ENCODE results near the gene ACTL6A.
"Not testable (repeated sequence)": the region's sequence is repeated elsewhere in the genome, so short reads cannot be mapped to it uniquely, and the experiment has no call there.

Gene ACTL6A

DNA sequence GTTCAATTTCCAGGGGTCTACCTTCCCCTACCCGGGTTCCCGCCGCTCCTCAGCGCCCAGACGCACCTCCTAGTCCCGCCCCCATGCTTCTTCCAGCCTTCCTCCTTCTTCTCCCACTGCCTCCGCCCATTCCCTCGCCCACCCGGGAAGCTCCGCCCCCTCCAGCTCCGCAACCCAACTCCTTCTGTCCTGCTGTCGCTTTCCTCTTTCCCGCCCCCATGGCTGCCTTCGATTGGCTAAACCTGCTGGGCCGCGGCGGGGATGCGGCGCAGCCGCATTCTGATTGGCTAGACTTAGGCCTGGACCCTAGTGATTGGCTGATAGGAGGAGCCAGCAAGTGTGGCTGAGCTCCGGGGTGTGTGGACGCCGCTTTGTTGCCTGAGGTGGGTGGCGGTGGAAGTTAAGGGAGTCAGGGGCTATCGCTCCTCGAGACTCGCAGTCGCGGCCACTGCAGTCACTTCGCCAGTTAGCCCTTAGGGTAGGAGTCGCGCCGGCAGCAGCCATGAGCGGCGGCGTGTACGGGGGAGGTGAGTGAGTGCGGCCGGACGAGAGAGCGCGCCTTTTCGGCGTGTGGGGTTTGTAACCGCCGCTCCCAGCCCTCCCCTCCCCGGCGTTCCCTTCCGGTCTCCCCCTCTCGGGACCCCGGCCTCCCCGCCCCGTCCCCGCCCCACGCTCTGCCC is at the start of gene ACTL6A:
Gene ACTL6A, plus strand, starts transcription at position 336 of the 680 bp plus-strand sequence. Its CDS starts 167 bp downstream, at position 503.
- DNase-seq: peak; percentile 100

DNA sequence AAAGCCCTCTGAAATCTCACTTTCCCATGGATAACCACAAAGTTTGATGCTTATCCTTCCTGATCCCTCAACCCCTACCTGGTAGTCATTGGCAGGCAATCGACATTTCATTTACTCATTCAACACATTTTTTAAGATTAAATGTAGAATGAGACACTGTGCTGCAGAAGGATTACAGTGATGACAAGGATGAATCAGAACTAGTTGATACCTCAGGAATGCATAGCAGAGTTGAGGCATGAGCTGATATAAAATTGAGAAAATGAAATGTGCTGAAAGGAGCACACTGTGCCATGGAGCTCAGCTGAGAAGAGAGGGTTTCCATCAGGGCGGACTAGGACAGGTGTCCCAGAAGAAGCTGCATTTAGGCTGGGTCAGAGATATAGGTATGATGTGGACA is 48.9 kb upstream of the ACTL6A start:
- DNase-seq: no peak

DNA sequence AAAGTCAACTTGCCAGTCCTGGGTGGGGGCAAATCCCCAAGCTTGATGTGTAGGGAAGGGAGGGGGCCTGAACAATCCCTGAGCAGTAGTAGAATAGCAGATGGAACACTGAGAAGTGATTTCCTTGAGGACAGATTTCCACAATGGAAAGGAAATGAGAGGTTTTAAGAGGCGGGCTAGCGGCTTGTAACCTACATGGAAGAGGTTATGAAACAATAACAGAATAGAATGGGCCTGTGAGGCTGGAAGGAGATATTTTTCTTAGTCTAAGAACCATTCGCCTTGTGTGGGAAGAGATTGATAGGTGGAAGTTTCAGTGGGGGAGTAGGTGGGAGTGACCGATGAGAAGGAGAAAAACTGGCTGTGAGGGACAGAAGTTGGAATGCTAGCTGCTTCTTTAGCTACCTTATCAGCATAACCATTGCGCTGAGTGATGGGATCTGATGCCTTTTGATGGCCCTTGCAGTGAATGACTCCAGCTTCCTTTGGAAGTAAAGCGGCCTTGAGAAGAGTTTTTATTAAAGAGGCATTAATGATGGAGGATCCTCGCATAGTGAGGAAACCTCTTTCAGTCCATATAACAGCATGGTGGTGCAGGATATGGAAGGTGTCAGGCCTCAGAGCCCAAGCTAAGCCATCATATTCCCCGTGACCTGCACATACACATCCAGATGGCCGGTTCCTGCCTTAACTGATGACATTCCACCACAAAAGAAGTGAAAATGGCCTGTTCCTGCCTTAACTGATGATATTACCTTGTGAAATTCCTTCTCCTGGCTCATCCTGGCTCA is 46.1 kb upstream of the ACTL6A start:
- not testable (repeated sequence) for DNase-seq

DNA sequence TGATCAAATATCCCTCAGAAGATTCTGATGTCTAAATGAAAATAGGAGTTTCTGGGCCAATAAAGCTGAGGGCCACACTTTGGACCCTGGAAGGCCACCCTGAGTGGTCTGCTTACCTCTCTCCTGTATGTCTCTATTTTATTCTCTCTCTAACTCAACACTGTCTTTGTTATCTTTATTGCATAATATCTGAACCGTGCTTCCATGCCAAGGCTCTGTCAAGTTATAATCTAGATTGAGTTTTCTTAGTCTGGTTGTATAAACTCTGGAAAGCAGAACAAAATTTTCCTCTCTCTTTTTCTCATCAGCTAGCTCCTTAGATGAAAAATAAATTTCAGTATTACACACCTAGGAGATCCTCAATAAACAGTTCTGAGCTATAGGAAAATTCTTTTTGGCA is 36.2 kb upstream of the ACTL6A start:
- DNase-seq: no peak

DNA sequence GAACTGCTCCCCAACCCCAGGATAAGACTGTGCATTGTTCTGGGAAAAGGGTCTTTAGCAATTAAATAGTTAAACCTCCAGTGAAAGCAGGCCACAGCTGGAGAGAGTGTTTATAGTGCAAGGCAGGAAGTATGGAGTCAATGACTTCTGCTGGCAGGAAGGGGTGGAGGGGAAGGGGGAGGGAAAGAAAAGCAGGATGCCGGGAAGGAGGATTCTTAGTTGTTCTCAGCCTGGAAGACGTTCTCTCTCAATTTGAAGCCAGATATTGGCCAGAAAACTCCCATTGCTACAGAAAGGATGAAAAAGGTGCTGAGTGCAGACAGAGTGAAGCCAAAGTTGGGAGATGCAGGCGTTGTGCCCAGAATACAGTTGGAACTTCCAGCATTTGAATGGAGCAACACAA is 35.7 kb upstream of the ACTL6A start:
- DNase-seq: no peak

DNA sequence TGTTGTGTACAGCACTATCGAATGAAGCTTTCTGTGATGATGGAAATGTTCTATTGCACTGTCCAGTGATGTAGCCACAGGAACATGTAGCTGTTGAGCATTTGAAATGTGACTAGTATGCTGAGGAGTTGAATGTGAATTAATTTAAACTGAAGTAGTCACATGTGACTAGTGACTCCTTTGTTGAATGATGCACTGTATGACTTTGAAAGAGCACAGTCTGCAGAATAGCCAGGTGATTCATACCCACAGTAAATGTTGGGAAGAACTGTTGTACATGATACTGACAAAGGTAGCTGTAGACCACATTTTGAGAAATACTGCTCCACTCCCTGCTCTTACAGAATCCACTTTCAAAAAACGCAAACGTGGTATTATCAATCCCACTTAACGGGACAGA is 34.0 kb upstream of the ACTL6A start:
- DNase-seq: no peak

DNA sequence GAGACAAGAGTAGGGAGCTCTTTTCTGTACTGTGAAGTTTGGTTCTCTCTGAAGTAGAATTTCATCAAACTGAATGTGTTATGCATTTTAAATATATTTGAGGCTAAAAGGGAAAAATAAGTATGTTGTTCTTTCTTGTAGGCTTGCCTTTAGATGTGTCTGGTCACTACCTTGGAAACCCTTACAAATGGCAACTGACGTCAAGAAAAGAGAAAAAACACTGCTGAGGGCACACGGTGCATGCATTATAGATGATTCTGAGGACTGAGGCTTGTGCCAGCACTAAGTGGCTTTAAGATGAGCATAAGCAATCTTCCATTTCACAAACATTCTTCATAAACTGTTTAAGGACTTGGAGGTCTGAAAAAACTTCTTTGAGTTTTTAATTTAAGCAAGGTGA is 31.1 kb upstream of the ACTL6A start:
- DNase-seq: no peak

DNA sequence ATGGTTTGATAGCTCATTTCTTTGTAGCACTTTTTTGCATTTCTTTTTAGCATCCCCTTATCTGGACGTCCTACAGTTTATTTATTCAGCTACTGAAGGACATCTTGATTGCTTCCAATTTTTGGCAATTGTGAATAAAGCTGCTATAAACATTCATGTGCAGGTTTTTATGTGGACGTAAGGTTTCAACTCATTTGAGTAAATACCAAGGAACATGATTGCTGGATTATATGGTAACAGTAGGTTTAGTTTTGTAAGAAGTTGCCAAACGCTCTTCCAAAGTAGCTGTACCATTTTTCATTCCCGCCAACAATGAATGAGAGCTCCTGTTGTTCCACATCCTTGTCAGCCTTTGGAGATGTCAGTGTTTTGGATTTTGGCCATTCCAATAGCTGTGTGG is 29.5 kb upstream of the ACTL6A start:
- DNase-seq: no peak

DNA sequence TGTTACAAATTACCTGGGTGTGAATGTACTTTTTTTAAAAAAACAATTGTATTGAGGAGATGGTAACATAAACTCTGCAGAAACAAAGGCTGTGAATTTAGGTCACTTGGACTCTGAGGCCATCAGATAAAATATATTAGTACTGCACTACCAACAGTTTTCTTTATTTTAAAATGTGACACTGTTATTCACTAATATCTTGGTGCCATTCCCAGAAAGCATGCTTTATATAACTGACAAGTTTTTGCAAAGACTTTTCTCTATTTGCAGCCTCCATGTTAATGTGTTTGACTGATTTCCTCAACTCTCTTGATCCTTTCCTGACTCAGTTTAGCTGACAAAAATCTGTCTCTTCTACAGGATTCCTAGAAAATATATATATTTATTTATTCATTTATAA is 26.5 kb upstream of the ACTL6A start:
- no peak for DNase-seq

DNA sequence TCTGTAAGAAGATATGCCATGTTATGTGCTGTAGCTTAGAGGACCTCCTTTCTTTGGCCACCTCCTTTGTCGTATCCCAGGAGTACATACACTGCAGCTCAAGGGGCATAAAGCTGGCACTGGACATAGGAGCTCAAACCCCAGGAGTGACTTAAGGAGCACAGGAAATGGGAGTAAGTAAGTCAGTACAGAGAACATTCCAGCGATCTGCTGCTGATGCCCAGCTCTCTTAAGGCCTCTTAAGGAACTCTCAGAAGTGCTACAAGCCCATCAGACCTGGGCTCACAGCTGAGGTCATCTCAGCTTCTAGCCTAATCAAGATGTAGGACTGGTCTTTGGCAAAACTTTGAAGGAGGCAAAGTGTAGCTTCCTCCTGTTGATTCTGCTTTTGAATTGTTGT is 21.6 kb upstream of the ACTL6A start:
- DNase-seq: no peak

DNA sequence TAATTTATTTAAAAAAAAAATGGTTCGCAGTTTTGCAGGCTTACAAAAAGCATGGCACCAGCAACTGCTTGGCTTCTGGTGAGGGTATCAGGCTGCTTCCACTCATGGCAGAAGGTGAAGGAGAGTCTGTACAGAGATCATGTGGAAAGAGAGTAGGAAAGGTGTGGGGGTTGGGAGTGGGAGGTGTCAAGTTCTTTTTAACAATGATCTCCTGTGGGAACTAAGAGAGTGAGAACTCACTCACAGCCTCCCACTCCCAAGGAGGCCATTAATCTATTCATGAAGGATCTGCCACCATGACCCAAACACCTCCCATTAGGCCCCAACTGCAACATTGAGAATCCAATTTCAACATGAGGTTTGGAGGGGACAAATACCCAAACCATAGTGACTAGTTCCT is 21.1 kb upstream of the ACTL6A start:
- DNase-seq: no peak

DNA sequence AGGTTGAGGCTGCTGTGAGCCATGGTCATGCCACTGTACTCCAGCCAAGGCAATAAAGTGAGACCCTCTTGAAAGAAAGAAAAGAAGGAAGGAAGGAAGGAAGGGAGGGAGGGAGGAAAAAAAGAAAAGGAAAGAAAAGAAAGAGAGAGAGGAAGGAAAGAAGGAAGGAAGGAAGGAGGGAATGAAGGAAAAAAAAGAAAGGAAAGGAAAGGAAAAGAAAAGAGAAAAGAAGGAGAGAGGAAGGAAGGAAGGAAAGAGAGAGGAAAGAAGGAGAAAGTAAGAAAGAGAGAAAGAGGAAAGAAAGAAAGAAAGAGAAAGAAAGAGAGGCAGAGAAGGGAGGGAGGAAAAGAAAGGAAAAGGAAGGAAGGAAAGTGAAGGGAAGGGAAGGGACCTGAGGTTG is 20.4 kb upstream of the ACTL6A start:
- DNase-seq: no peak

DNA sequence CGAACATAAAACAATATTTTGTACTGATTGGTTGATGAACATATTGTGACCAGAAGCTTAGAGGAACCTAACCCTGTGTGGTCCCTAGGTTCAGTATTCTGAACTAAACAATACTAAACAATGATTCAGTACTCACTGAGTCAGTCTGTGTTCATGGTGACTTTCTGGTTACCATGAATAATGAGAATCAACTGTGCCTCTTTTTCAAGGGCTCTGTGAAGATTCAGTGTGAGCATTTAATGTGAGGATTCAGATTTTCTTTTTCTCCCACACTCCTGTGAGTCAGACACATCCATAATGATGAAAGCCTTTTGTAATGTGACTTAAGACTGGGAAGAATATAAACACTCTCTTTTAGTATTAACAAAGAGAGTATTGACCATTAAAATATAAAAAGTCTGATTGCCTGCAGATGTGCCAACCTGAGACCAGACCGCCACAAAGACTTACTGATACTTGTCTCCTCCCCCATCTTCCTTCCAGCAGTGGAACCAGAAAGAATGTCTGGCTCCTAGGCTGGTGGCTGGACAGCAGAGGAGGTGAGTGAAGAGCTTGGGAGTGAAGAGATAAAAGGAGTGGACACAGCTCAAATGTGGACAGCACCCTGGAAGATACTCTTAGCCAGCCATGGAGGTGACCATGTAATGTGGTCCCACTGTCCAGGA is 17.6 kb upstream of the ACTL6A start:
- no peak for DNase-seq

DNA sequence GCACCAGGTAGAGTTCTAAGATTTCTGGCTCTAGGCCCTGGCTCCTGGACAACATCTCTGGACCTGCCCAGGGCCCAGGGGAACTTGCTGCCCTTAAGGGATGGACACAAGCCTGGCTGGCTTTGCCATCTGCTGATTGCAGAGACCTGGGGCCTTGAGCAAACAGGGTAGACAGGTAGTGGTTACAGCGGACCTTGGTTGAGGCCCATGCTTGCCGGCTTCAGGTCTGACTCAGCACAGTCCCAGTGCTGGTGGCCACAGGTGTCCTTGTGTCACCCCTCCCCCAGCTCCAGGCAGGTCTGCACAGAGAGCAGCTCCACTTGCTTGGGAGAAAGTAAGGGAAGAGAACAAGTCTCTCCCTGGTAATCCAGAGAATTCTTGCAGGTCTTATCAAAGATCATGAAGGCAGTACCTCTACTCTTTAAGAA is 15.9 kb upstream of the ACTL6A start:
- DNase-seq: no peak

DNA sequence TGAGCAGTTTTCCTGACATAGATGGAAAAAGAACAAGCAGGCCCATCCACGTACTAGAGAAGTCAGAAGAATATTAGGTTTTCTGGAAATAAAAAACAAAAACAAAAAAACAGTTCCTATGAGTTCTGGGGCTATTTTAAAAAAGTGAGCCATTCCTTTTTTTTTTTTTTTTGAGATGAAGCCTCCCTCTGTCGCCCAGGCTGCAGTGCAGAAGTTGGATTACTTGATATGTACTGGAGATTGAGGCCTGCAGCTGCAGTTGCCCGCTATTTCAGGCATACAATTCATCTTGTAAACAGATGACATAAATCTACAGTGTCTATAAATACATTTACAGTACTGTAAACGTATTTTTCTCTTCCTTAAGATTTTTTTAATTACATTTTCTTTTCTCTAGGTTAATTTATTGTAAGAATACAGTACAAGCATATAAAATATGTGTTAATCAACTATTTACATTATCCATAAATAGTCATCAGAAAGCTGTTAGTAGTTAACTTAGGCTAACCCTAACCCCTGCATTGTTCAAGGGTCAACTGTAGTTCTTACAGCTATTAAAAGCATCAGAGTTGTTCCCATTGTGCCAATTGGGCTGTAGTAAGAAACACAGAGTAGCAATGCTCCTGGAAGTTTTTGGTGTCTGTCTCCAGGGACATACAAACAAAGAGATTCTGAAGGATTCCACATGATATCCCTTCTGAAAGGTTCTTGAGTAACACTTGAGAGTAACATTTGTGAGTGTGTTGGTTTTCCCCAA is 11.2 kb upstream of the ACTL6A start:
- DNase-seq: no peak

DNA sequence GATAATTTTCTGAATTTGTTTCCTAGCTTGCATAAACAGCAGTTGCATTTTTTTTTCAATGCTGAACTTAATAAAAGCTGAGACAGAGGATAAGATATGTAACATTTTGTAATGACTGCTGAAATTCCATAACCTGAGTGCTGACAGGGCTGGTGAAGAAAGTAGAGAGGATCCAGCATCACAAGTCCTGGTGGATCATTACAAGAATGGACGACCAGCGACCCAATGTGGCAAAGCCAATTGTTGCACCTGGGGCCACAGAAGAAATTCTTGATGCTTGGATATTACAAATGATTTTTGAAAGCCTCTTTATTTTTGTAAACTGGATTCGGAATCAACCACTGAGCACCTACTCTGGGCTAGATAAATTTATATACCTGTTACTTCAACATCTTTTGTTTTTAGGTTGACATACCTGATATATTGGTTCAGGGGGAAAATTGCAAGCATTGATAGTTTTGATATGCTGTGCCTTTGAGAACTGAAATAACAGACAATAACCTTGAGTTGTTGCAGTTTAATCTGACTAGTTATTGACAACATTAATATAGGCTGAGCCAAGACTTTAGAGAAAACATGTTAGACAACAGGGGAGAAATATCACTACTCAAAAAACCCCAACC is 3.9 kb upstream of the ACTL6A start:
- peak; percentile 67 for DNase-seq

DNA sequence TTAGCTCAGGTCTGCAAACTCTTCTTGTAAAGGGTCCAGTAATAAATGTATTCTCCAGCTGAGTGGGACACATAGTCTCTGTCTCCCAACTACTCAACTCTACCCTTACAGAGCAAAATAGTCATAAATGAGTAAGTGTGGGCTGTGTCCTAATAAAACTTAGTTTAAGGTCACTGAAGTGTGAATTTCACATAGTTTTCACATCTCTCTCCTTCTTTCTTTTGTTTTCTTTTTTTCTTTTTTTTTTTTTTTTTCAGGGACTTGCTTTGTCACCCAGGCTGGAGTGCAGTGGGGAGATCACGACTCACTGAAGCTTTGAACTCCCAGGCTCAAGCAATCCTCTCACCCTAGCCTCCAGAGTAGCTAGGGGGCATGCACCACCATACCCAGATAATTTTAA is 1.9 kb upstream of the ACTL6A start:
- no peak for DNase-seq

DNA sequence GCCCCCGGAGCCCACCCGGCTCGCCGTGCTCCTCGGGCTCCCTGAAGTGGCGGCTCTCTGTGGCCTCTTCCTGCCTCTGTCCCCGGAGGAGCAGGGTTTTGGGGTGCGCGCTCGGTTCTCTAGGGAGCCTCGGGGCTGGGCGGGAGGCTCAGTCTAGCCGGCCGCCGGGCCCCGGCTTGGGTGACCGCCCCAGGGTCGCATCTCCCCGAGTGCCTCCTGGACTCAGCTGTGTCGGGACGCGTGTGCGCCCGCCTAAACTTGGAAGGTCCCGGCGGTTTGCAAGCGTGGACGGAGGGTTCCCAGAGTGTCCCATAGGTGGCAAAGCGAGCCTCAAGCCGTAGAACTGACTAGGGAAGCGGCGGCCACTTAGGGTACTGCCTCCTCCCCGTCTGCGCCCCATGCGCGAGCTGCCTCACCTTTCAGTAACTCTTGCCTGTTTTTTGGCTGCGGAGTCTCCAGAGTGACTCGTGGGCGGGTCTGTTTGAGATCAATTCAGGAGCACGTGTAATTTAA is 601 bp downstream of the ACTL6A start:
- DNase-seq: peak; percentile 81

DNA sequence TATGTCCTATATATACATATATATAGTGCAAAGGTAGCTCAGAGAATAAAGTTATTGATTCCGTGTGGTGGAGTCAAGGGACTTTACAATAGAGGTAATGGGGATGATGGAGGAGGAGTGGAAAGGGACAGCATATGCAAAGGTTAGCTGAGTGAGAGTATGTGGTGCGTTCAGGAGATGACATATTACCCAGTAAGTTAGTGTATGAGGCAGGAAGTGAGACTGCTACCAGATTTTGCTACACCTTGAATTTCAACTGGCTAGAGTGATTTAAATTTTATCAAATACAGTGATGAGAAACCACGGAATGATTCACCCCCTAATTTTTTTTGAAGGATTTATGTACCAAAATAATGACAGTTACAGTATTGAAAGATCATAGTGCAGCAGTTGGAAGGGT is 2.8 kb downstream of the ACTL6A start:
- peak; percentile 44 for DNase-seq

DNA sequence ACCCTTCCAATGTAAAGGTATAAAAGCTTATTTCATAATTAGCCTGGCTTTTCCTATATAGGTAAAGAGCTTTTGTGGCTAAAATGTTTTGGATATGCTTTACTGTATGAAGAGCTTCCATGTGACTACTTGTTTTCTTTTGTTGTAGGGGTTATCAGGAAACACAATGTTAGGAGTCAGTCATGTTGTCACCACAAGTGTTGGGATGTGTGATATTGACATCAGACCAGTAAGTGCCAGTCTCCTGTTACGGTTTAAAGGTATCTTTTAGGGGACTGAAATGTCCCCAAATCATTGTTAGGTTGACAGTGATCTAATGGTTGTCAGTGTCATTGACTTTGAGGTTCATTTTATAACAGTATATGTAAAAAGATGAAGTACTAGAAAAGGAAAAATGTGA is 18.3 kb downstream of the ACTL6A start:
- no peak for DNase-seq

DNA sequence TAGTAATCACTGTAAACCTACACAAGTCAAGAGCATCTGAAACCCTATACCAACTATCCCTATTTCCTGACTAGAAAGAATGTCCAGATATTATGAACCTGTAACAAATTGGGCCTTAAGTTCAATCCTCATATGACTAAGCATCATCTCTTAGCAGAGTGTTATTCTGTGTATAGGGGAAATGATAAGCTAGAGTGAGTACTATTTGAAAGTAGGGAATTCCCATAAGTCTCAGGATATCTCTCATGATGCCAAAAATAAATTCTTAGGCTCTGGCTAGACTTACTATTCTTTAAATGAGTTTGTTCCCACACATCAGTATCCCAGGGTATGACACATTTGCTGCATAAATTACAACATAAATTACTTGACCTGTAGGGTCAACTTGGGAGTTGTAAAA is 26.4 kb downstream of the ACTL6A start:
- DNase-seq: peak; percentile 7

DNA sequence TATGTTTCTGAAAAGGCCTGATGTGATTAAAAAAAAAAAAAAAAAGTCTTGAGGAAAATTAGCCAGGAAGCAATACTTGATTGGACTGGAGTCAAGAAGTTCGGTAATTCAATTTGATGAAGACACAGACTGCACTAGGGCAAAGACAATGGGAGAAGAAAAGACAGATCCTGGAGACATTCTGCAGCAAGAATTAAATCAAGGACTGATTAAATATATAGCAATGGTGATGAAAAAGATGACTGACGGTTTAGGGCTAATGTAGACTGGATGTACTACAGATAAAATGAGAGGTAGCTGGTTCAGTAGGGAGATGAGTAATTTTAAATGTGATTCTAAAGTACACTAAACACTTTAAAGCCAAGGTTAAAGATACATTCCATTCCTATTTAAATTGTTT is 27.9 kb downstream of the ACTL6A start:
- no peak for DNase-seq

DNA sequence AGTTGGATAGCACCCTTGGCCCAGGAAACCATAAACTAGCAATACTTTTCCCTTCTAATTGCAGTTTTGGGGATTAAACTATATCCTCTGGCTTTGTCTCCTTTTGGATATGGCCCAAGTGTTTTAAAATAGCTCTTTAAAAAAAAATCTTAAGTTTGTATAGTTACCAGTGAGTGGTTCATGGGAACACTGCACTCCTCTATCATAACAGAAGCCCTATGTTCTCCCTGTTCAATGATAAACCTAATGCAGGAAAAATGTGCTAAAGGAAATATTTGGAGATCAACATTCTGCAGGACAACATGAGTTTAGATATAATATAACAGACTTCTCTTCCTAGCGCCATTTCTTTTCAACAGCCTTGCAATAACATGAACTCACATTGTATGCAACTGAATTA is 28.6 kb downstream of the ACTL6A start:
- no peak for DNase-seq

Data from activated CD4-positive, alpha-beta T cell treated with anti-CD3 and anti-CD28 coated beads, Interleukin-2, Interleukin-6, amounts not matched to agents 100 ng/mL and 50 ng/mL, durations not matched to agents 16 hours and 8 hours (primary cell).